ENCODE data around the gene ABLIM2.

Gene ABLIM2

DNA sequence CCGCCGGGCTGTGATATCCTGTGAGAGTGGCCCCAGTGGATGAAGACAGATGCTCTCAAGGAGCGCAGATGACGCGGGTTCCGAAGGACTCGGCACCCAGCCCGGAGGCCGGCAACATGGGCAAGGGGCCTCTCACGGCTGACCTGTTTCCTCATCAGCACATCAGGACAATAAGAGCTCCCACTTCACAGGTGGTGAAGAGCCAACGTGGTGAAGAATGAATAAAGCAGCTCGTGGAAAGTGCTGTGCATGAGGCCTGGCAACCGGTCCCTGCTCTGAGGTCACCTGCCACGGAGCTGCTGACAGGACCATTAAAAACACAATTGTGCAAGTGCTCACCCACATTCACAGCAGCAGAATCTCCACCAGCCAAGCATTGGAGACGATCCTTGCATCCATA, 22.9 kb downstream of the ABLIM2 start:
- TF ChIP-seq, protein P1, sequence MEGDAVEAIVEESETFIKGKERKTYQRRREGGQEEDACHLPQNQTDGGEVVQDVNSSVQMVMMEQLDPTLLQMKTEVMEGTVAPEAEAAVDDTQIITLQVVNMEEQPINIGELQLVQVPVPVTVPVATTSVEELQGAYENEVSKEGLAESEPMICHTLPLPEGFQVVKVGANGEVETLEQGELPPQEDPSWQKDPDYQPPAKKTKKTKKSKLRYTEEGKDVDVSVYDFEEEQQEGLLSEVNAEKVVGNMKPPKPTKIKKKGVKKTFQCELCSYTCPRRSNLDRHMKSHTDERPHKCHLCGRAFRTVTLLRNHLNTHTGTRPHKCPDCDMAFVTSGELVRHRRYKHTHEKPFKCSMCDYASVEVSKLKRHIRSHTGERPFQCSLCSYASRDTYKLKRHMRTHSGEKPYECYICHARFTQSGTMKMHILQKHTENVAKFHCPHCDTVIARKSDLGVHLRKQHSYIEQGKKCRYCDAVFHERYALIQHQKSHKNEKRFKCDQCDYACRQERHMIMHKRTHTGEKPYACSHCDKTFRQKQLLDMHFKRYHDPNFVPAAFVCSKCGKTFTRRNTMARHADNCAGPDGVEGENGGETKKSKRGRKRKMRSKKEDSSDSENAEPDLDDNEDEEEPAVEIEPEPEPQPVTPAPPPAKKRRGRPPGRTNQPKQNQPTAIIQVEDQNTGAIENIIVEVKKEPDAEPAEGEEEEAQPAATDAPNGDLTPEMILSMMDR (IDR thresholded peaks at IDR 0.05) = no peak
- H3K4me1 Mint-ChIP-seq = peaks cover 20% of the 10 kb centered on the region
- peaks cover 9% of the 10 kb centered on the region for H3K36me3 Mint-ChIP-seq (ENCODE audit: low read depth)
- DNase-seq = no peak
- no peak overlapping the region for H3K27ac Mint-ChIP-seq
- peaks cover 11% of the 10 kb centered on the region for H3K9me3 Mint-ChIP-seq
- peaks cover 23% of the 10 kb centered on the region for H3K27me3 Mint-ChIP-seq (ENCODE audit: low read depth, poor library complexity)
- H3K4me3 Mint-ChIP-seq = no peak overlapping the region

DNA sequence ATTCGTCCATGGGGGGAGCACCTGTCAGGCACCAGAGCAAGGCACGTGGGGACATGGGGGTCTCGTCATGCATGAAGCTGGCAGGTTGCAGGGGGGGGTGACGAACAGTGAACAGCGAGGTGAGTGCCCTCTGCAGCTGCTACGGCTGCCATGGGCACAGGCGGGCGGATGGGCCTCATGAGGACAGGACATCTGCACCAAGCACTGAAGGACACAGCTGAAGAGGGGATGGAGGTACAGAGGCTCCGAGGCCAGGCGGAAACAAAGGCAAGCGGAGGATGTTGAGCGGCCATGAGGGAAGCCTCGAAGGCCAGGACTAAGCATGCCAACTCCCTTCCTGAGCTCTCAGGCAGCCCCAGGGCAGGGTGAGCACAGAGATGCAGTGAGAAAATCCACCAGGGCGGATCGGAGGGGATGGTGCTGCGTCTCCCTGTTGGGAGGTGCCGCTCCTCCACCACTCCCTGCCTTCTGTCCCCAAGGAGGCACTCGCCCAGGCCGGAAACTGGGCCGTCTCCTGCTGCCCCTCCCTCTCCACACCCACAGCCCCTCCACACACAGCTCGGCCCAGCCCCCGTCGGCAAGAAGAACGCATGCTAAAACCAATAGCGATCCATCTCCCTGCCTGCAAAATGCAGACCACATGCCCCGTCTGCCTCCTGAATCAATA, 24.6 kb downstream of the ABLIM2 start:
- no peak for DNase-seq
- no peak overlapping the region for H3K27ac Mint-ChIP-seq
- H3K9me3 Mint-ChIP-seq = peaks cover 11% of the 10 kb centered on the region
- H3K36me3 Mint-ChIP-seq (ENCODE audit: low read depth) = peaks cover 9% of the 10 kb centered on the region
- no peak overlapping the region for H3K4me3 Mint-ChIP-seq
- TF ChIP-seq, protein P1 (IDR thresholded peaks at IDR 0.05) = no peak
- H3K4me1 Mint-ChIP-seq = peaks cover 20% of the 10 kb centered on the region
- H3K27me3 Mint-ChIP-seq (ENCODE audit: low read depth, poor library complexity) = peaks cover 21% of the 10 kb centered on the region

DNA sequence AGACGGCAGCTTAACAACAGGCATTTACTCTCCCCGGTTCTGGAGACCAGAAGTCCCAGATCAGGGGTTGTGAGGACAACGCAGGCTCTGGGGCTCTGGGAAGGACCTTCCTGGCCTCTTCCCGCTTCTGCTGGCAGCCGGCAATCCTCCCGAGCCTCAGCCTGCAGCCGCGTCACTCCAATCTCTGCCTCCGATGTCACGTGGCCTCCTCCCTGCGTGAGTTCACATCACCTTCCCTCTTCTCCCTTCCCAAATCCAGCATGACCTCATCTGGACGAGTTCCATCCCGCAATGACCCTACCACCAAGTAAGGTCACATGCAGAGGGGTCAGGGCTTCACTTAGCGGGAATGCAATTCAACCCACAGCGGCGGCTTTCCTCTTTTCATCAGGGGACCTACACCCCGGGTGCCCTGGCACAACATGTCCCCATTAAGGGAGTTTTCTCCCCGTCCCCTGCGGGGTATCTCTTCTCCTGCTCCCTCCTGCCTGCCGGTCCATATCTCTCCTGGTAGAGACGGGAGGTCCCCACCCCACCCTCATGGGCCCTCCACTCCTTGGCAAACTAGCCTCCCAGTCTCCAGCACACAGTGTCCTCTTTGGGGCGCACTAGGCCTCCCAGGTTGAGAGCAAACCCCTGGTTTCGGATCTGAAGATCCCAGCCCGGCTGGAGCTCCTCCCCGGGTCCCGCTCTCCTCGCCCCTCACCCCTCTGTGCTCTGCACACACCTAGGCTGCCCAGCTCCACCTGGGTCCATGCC, 25.5 kb downstream of the ABLIM2 start:
- Mint-ChIP-seq H3K27ac (peak overlapping the region; percentile 32), H3K4me1 (peaks cover 28% of the 10 kb centered on the region), H3K27me3 (ENCODE audit: low read depth, poor library complexity) (peaks cover 21% of the 10 kb centered on the region), H3K36me3 (ENCODE audit: low read depth) (peaks cover 4% of the 10 kb centered on the region), H3K4me3 (no peak overlapping the region), H3K9me3 (peaks cover 5% of the 10 kb centered on the region)
- TF ChIP-seq, protein P1 (IDR thresholded peaks at IDR 0.05) = no peak
- DNase-seq = no peak

DNA sequence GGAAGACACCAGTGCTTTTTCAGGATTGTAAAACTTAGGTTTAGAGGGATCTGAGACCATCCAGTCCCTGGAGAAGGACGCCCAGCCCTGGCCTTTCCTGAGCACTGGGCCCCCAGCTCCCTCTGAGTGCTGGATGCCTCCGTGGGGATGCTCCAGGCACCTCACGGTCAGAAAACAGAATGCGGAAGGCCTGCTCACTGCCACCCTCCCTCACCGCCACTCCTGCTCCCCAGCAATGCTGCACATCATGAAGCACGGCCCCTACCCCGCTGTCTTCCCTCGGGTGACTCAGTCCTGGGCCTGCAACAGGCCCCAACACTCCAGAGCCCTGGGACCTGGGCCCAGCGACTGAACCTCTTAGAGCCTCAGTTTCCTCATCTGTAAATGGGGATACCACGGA, 26.2 kb downstream of the ABLIM2 start:
- no peak overlapping the region for H3K27ac Mint-ChIP-seq
- peaks cover 21% of the 10 kb centered on the region for H3K27me3 Mint-ChIP-seq (ENCODE audit: low read depth, poor library complexity)
- no peak for DNase-seq
- H3K9me3 Mint-ChIP-seq = no peaks in the 10 kb centered on the region
- H3K36me3 Mint-ChIP-seq (ENCODE audit: low read depth) = no peaks in the 10 kb centered on the region
- H3K4me1 Mint-ChIP-seq = peaks cover 31% of the 10 kb centered on the region
- TF ChIP-seq, protein P1 (IDR thresholded peaks at IDR 0.05) = no peak
- no peak overlapping the region for H3K4me3 Mint-ChIP-seq

DNA sequence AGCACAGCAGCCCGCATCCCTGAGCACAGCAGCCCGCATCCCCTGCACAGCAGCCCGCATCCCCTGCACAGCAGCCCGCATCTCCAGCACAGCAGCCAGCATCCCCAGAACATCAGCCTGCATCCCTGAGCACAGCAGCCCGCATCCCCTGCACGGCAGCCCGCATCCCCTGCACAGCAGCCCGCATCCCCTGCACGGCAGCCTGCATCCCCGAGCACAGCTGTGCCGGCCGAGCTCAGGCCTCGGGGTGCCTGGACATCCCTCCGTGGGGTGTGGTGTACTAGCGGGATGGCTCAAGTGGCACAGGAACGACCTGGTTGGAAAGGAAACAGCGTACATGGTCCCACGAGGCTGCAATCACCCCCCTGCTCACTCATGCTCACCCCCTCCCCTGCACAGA, 26.8 kb downstream of the ABLIM2 start:
- no peaks in the 10 kb centered on the region for H3K36me3 Mint-ChIP-seq (ENCODE audit: low read depth)
- no peaks in the 10 kb centered on the region for H3K9me3 Mint-ChIP-seq
- H3K27ac Mint-ChIP-seq = no peak overlapping the region
- TF ChIP-seq, protein P1 (IDR thresholded peaks at IDR 0.05) = no peak
- no peak for DNase-seq
- peaks cover 31% of the 10 kb centered on the region for H3K4me1 Mint-ChIP-seq
- H3K27me3 Mint-ChIP-seq (ENCODE audit: low read depth, poor library complexity) = peaks cover 21% of the 10 kb centered on the region
- no peak overlapping the region for H3K4me3 Mint-ChIP-seq
